ENCODE measurements around the gene LMX1A.

LMX1A gene

DNA sequence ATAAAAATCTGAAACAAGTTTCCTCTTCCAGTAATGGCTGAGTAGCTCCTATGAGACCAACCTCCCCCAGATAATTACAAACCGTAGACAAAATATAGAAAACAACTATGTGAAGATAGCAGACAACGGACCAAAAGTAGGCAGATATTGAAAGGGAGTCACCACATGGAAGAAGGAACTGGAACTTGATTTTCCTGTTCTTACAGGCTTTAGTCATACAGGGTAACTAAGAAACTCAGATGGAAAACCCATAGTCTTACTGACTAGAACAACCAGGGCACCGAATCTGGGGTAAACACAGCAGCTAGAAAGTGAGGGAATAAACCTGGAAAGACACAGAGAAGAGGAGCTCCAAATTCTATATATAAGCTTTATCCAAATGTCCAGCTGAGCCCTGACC is 26.0 kb downstream of the LMX1A start:
- no peaks in the 10 kb centered on the region for H3K9me3 ChIP-seq (replicated peaks in 1 of 2; ENCODE audit: control insufficient read depth in 2 of 2, insufficient read depth in 1 of 2, low read depth in 1 of 2, low read length in 2 of 2)
- H3K23ac ChIP-seq (ENCODE audit: low read depth, low read length, poor library complexity) = no peak overlapping the region
- no peak for DNase-seq (ENCODE audit: low spot score)
- no peaks in the 10 kb centered on the region for H3K27me3 ChIP-seq (ENCODE audit: control insufficient read depth in 3 of 3, insufficient read depth in 3 of 3, low read depth in 1 of 3, low read length in 3 of 3)
- H3K18ac ChIP-seq (ENCODE audit: low read length) = no peak overlapping the region
- no peak overlapping the region for H3K9ac ChIP-seq (ENCODE audit: low read depth, low read length, poor library complexity)
- H3K4me3 ChIP-seq (ENCODE audit: low read length in 2 of 2) = no peak overlapping the region
- H2AFZ ChIP-seq (ENCODE audit: low read length) = no peak overlapping the region
- H2BK120ac ChIP-seq (ENCODE audit: low read depth, low read length) = no peak overlapping the region
- no peak overlapping the region for H2BK15ac ChIP-seq (ENCODE audit: low read length)
- no CpG with 5 or more reads among the region's 3 CpGs for WGBS, 2 donors (ENCODE audit: extremely low coverage in 2 of 2, insufficient read length in 2 of 2, insufficient replicate concordance in 1 of 2)
- H2BK5ac ChIP-seq (ENCODE audit: low read length) = no peak overlapping the region
- H3K27ac ChIP-seq (replicated peaks; ENCODE audit: low read length) = no peak overlapping the region
- no peak overlapping the region for H2AK5ac ChIP-seq (ENCODE audit: low read depth, low read length)
- H3K4ac ChIP-seq (ENCODE audit: low read length) = no peak overlapping the region
- H3K79me1 ChIP-seq (ENCODE audit: low read depth, low read length) = no peaks in the 10 kb centered on the region
- H4K91ac ChIP-seq (ENCODE audit: low read depth, low read length, poor library complexity) = no peak overlapping the region
- H3K4me1 ChIP-seq (ENCODE audit: control insufficient read depth in 2 of 2, insufficient read depth in 1 of 2, low read depth in 1 of 2, low read length in 2 of 2) = peaks cover 0 to 9% of the 10 kb centered on the region in 2 donors
- H2BK12ac ChIP-seq (ENCODE audit: low read length) = no peak overlapping the region
- no peaks in the 10 kb centered on the region for H3K36me3 ChIP-seq (replicated peaks in 1 of 2; ENCODE audit: control insufficient read depth in 2 of 2, insufficient read depth in 2 of 2, low read length in 2 of 2)
- no peak overlapping the region for H3K4me2 ChIP-seq (ENCODE audit: insufficient read depth, low read length, poor library complexity, severe bottlenecking)
- no peak overlapping the region for H4K8ac ChIP-seq (ENCODE audit: low read depth, low read length)
- no peak overlapping the region for H3K14ac ChIP-seq (ENCODE audit: low read length)

DNA sequence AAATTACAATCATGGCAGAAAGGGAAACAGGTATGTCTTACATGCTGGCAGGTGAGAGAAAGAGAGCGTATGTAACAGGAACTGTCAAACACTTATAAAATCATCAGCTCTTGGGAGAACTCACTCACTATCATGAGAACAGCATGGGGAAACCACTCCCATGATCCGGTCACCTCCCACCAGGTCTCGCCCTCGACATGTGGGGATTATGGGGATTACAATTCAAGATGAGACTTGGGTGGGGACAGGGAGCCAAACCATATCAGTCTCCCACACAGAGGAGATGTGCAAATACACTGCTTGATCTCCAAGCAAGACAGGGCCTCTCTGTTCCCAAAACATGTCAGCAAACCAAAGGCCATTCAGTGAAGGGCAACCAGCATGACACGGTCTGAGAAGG is 27.4 kb downstream of the LMX1A start:
- H3K79me1 ChIP-seq (ENCODE audit: low read depth, low read length) = no peaks in the 10 kb centered on the region
- no peak for DNase-seq (ENCODE audit: low spot score)
- no peak overlapping the region for H2BK120ac ChIP-seq (ENCODE audit: low read depth, low read length)
- no peak overlapping the region for H3K4ac ChIP-seq (ENCODE audit: low read length)
- H3K27me3 ChIP-seq (ENCODE audit: control insufficient read depth in 3 of 3, insufficient read depth in 3 of 3, low read depth in 1 of 3, low read length in 3 of 3) = no peaks in the 10 kb centered on the region
- peaks cover 0 to 9% of the 10 kb centered on the region in 2 donors for H3K4me1 ChIP-seq (ENCODE audit: control insufficient read depth in 2 of 2, insufficient read depth in 1 of 2, low read depth in 1 of 2, low read length in 2 of 2)
- H3K14ac ChIP-seq (ENCODE audit: low read length) = no peak overlapping the region
- no peak overlapping the region for H3K27ac ChIP-seq (replicated peaks; ENCODE audit: low read length)
- H3K9me3 ChIP-seq (replicated peaks in 1 of 2; ENCODE audit: control insufficient read depth in 2 of 2, insufficient read depth in 1 of 2, low read depth in 1 of 2, low read length in 2 of 2) = no peaks in the 10 kb centered on the region
- H3K18ac ChIP-seq (ENCODE audit: low read length) = no peak overlapping the region
- no peak overlapping the region for H3K4me3 ChIP-seq (ENCODE audit: low read length in 2 of 2)
- no peak overlapping the region for H4K91ac ChIP-seq (ENCODE audit: low read depth, low read length, poor library complexity)
- H3K9ac ChIP-seq (ENCODE audit: low read depth, low read length, poor library complexity) = no peak overlapping the region
- no peak overlapping the region for H4K8ac ChIP-seq (ENCODE audit: low read depth, low read length)
- no peak overlapping the region for H2AK5ac ChIP-seq (ENCODE audit: low read depth, low read length)
- H3K23ac ChIP-seq (ENCODE audit: low read depth, low read length, poor library complexity) = no peak overlapping the region
- no CpG with 5 or more reads among the region's 5 CpGs for WGBS, 2 donors (ENCODE audit: extremely low coverage in 2 of 2, insufficient read length in 2 of 2, insufficient replicate concordance in 1 of 2)
- H3K36me3 ChIP-seq (replicated peaks in 1 of 2; ENCODE audit: control insufficient read depth in 2 of 2, insufficient read depth in 2 of 2, low read length in 2 of 2) = no peaks in the 10 kb centered on the region
- no peak overlapping the region for H2BK5ac ChIP-seq (ENCODE audit: low read length)
- H2BK12ac ChIP-seq (ENCODE audit: low read length) = no peak overlapping the region
- no peak overlapping the region for H2BK15ac ChIP-seq (ENCODE audit: low read length)
- H2AFZ ChIP-seq (ENCODE audit: low read length) = no peak overlapping the region
- H3K4me2 ChIP-seq (ENCODE audit: insufficient read depth, low read length, poor library complexity, severe bottlenecking) = no peak overlapping the region

DNA sequence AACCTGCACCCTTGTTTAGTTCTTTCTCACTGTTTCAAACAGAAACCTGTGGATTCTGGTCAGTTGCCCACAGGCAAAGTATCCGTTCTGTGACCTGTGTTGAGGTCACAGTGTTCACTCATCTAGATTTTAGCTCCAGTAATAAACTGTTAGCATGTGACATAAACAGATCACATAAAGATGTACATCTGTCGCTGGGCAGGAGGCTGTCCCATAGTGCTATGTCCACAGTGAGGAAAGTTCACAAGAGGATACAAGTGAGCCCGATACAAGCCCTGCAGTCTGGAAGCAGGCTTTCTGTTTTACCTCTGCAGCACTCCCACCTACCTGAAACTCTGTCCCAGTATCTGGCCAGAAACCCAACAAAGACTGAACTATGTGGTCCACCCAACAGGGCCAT is 28.4 kb downstream of the LMX1A start:
- Histone ChIP-seq H3K23ac (ENCODE audit: low read depth, low read length, poor library complexity) (no peak overlapping the region), H2AK5ac (ENCODE audit: low read depth, low read length) (peak overlapping the region; percentile 1), H3K9ac (ENCODE audit: low read depth, low read length, poor library complexity) (no peak overlapping the region), H2BK120ac (ENCODE audit: low read depth, low read length) (no peak overlapping the region), H3K4me3 (ENCODE audit: low read length in 2 of 2) (no peak overlapping the region), H3K18ac (ENCODE audit: low read length) (no peak overlapping the region), H3K27me3 (ENCODE audit: control insufficient read depth in 3 of 3, insufficient read depth in 3 of 3, low read depth in 1 of 3, low read length in 3 of 3) (no peaks in the 10 kb centered on the region), H2AFZ (ENCODE audit: low read length) (no peak overlapping the region), H2BK12ac (ENCODE audit: low read length) (no peak overlapping the region), H3K4me1 (ENCODE audit: control insufficient read depth in 2 of 2, insufficient read depth in 1 of 2, low read depth in 1 of 2, low read length in 2 of 2) (peaks cover 0 to 10% of the 10 kb centered on the region in 2 donors), H3K27ac (replicated peaks; ENCODE audit: low read length) (no peak overlapping the region), H3K4me2 (ENCODE audit: insufficient read depth, low read length, poor library complexity, severe bottlenecking) (no peak overlapping the region), H3K14ac (ENCODE audit: low read length) (no peak overlapping the region), H3K4ac (ENCODE audit: low read length) (no peak overlapping the region), H2BK5ac (ENCODE audit: low read length) (no peak overlapping the region), H3K36me3 (replicated peaks in 1 of 2; ENCODE audit: control insufficient read depth in 2 of 2, insufficient read depth in 2 of 2, low read length in 2 of 2) (peaks cover 0 to 2% of the 10 kb centered on the region in 2 donors), H4K91ac (ENCODE audit: low read depth, low read length, poor library complexity) (peak overlapping the region; percentile 68), H2BK15ac (ENCODE audit: low read length) (no peak overlapping the region), H4K8ac (ENCODE audit: low read depth, low read length) (no peak overlapping the region), H3K9me3 (replicated peaks in 1 of 2; ENCODE audit: control insufficient read depth in 2 of 2, insufficient read depth in 1 of 2, low read depth in 1 of 2, low read length in 2 of 2) (no peaks in the 10 kb centered on the region), H3K79me1 (ENCODE audit: low read depth, low read length) (no peaks in the 10 kb centered on the region)
- DNase-seq (ENCODE audit: low spot score) = no peak
- WGBS, 2 donors (ENCODE audit: extremely low coverage in 2 of 2, insufficient read length in 2 of 2, insufficient replicate concordance in 1 of 2) = no CpG with 5 or more reads among the region's 3 CpGs

DNA sequence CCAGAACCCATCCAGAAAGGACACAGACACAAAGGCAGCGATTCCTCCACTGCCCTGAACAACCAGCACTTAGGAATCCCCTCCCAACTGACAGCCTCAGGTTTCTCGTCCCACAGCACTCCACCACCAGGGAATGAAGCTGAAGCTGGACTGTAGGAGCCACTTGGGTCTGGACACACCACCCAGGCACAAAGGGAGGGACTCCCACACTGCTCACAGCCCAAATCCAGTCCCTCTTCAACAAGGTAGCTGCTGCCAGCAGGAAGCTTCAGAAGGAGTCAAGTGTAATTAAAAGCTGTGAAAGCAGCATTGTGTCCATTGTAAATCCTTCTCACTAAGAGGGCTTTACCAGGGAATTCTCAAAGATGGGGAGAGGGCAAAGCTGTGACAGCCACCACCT is 29.0 kb downstream of the LMX1A start:
- Histone ChIP-seq H3K4me1 (ENCODE audit: control insufficient read depth in 2 of 2, insufficient read depth in 1 of 2, low read depth in 1 of 2, low read length in 2 of 2) (peaks cover 0 to 10% of the 10 kb centered on the region in 2 donors), H3K18ac (ENCODE audit: low read length) (peak overlapping the region; percentile 6), H2AFZ (ENCODE audit: low read length) (no peak overlapping the region), H3K23ac (ENCODE audit: low read depth, low read length, poor library complexity) (no peak overlapping the region), H2BK15ac (ENCODE audit: low read length) (no peak overlapping the region), H3K9me3 (replicated peaks in 1 of 2; ENCODE audit: control insufficient read depth in 2 of 2, insufficient read depth in 1 of 2, low read depth in 1 of 2, low read length in 2 of 2) (no peaks in the 10 kb centered on the region), H3K36me3 (replicated peaks in 1 of 2; ENCODE audit: control insufficient read depth in 2 of 2, insufficient read depth in 2 of 2, low read length in 2 of 2) (peaks cover 0 to 2% of the 10 kb centered on the region in 2 donors), H2BK120ac (ENCODE audit: low read depth, low read length) (no peak overlapping the region), H3K27ac (replicated peaks; ENCODE audit: low read length) (no peak overlapping the region), H3K4me2 (ENCODE audit: insufficient read depth, low read length, poor library complexity, severe bottlenecking) (no peak overlapping the region), H3K4me3 (ENCODE audit: low read length in 2 of 2) (no peak overlapping the region), H3K79me1 (ENCODE audit: low read depth, low read length) (no peaks in the 10 kb centered on the region), H4K8ac (ENCODE audit: low read depth, low read length) (no peak overlapping the region), H3K4ac (ENCODE audit: low read length) (no peak overlapping the region), H3K27me3 (ENCODE audit: control insufficient read depth in 3 of 3, insufficient read depth in 3 of 3, low read depth in 1 of 3, low read length in 3 of 3) (no peaks in the 10 kb centered on the region), H3K9ac (ENCODE audit: low read depth, low read length, poor library complexity) (no peak overlapping the region), H4K91ac (ENCODE audit: low read depth, low read length, poor library complexity) (no peak overlapping the region), H2BK5ac (ENCODE audit: low read length) (no peak overlapping the region), H3K14ac (ENCODE audit: low read length) (no peak overlapping the region), H2AK5ac (ENCODE audit: low read depth, low read length) (no peak overlapping the region), H2BK12ac (ENCODE audit: low read length) (no peak overlapping the region)
- no peak for DNase-seq (ENCODE audit: low spot score)
- WGBS, 2 donors (ENCODE audit: extremely low coverage in 2 of 2, insufficient read length in 2 of 2, insufficient replicate concordance in 1 of 2) = no CpG with 5 or more reads among the region's 2 CpGs

Data from neuronal stem cell (in vitro differentiated cells).